ENCODE data around the gene SHANK2.
"Not testable (repeated sequence)": the region's sequence is repeated elsewhere in the genome, so short reads cannot be mapped to it uniquely, and the experiment has no call there.

SHANK2 gene

DNA sequence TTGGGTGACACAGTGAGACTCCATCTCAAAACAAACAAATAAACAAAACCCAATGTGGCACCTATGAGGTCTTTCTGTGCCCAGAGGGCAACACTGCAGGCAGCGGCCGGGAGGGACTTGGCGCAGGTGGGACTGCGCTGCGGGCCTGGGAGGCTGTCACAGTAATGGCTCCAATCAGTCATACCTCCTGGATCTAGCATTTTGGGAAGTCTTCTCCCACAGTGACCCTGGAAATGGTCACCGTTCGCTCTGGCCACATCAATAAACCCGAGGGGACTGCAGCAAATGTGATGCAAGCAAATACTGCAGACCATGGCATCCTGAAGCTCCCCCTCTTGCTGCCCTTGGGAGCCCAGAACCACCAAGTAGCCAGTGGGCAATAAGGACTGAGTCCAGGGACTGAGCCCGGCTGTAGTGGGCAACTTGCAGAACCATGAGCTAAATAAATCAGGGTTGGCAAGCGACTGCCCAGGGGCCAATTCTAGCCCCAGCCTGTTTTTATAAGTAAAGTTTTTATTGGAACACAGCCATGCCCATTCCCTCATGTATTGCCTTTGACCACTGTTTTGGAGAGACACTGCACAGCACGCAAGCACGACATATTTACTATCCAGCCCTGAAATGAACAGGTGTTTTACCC is 15.4 kb downstream of the SHANK2 start:
- intact Hi-C loops (cut with DNase I; ENCODE audit: low total_unique reads) = no loop called here
- H3K9me3 ChIP-seq = no peaks in the 10 kb centered on the region
- no peak overlapping the region for H3K27ac ChIP-seq
- DNase-seq = no peak
- no peak overlapping the region for H3K4me3 ChIP-seq
- H3K4me1 ChIP-seq = peaks cover 0 to 14% (median 3%) of the 10 kb centered on the region in 4 donors
- TF ChIP-seq, protein P1, sequence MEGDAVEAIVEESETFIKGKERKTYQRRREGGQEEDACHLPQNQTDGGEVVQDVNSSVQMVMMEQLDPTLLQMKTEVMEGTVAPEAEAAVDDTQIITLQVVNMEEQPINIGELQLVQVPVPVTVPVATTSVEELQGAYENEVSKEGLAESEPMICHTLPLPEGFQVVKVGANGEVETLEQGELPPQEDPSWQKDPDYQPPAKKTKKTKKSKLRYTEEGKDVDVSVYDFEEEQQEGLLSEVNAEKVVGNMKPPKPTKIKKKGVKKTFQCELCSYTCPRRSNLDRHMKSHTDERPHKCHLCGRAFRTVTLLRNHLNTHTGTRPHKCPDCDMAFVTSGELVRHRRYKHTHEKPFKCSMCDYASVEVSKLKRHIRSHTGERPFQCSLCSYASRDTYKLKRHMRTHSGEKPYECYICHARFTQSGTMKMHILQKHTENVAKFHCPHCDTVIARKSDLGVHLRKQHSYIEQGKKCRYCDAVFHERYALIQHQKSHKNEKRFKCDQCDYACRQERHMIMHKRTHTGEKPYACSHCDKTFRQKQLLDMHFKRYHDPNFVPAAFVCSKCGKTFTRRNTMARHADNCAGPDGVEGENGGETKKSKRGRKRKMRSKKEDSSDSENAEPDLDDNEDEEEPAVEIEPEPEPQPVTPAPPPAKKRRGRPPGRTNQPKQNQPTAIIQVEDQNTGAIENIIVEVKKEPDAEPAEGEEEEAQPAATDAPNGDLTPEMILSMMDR (IDR thresholded peaks at IDR 0.05) = no peak
- H3K27me3 ChIP-seq = peaks cover 0 to 62% of the 10 kb centered on the region in 2 donors
- no peaks in the 10 kb centered on the region for H3K36me3 ChIP-seq

DNA sequence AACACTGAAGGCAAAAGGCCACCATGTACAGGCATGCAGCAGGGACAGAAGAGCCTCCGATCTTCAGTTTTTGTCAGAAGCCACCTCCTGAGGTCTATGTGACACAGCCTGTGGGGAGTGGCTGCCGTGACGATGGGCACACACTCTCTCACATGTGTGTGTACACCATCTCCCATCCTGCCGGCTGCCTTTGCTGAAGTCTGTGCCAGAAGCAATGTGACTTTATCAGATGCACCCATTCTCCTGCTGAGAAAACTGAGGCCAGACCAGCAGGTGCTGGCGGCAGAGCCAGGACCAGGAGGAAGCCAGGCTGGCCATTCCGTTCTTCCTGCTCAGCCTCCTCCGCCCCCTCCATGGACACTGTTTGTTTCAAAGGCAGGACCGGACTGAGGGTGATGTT is 16.7 kb downstream of the SHANK2 start:
- TF ChIP-seq, protein P1 (IDR thresholded peaks at IDR 0.05) = no peak
- Histone ChIP-seq H3K9me3 (no peaks in the 10 kb centered on the region), H3K4me3 (no peak overlapping the region), H3K36me3 (no peaks in the 10 kb centered on the region), H3K27me3 (peaks cover 0 to 51% of the 10 kb centered on the region in 2 donors), H3K4me1 (peaks cover 0 to 7% (median 0%) of the 10 kb centered on the region in 4 donors), H3K27ac (no peak overlapping the region)
- intact Hi-C loops (cut with DNase I; ENCODE audit: low total_unique reads) = no loop called here
- DNase-seq = no peak

DNA sequence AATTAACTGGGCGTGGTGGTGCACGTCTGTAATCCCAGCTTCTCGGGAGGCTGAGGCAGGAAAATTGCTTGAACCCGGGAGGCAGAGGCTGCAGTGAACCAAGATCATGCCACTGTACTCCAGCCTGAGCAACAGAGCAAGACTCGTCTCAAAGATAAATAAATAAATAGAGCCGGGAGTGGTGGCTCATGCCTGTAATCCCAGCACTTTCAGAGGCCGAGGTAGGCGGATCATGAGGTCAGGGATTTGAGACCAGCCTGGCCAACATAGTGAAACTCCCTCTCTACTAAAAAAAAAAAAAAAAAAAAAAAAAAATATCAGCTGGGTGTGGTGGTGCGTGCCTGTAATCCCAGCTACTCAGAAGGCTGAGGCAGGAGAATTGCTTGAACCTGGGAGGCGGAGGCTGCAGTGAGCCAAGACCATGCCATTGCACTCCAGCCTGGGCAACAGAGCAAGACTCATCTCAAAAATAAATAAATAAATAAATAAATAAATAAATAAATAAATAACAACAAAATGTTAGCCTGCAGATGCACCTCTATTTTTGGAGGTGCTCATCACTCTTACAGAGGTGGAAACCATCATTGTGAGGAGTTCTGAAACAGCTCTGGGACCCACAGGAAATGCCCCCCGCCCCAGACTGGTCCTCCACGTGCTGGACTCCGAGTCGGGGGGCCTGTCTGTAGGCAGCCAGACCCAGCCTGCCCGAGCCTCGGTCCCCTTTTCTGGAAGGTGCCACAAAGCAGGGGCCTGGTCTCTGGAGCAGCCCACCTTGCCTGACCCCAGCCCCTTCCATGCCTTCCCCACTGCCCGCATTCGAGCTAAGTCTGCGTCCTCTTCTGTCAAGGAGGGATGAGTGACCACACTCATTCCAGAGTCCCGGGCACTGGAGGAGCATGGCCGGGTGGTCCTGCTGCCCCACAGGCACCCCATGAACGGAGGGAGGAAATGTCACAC is 18.2 kb downstream of the SHANK2 start:
- H3K4me1 ChIP-seq; H3K9me3 ChIP-seq; H3K27ac ChIP-seq; H3K4me3 ChIP-seq; intact Hi-C loops (cut with DNase I; ENCODE audit: low total_unique reads); H3K36me3 ChIP-seq; DNase-seq: not testable (repeated sequence)
- peaks cover 0 to 39% of the 10 kb centered on the region in 2 donors for H3K27me3 ChIP-seq

DNA sequence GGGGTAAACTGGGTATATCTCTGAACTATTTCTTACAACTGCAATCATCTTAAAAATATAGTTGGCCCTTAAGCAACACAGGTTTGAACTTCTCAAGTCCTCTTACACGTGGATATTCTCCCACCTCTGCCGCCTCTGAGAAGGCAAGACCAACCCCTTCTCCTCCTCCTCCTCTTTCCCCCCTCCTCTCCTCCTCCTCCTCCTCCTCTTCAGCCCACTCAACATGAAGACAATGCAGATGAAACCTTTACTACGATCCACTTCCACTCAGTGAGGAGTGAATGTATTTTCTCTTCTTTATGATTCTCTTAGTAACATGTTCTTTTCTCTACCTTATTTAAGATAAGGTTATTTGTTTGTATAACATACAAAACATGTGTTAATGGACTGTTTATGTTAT is 20.0 kb downstream of the SHANK2 start:
- DNase-seq = no peak
- intact Hi-C loops (cut with DNase I; ENCODE audit: low total_unique reads) = no loop called here
- Histone ChIP-seq H3K4me3 (no peak overlapping the region), H3K36me3 (no peaks in the 10 kb centered on the region), H3K27me3 (peaks cover 0 to 26% of the 10 kb centered on the region in 2 donors), H3K27ac (no peak overlapping the region), H3K9me3 (peaks cover 0 to 6% (median 3%) of the 10 kb centered on the region in 3 donors), H3K4me1 (peaks cover 0 to 7% (median 0%) of the 10 kb centered on the region in 4 donors)
- TF ChIP-seq, protein P1 (IDR thresholded peaks at IDR 0.05) = no peak

DNA sequence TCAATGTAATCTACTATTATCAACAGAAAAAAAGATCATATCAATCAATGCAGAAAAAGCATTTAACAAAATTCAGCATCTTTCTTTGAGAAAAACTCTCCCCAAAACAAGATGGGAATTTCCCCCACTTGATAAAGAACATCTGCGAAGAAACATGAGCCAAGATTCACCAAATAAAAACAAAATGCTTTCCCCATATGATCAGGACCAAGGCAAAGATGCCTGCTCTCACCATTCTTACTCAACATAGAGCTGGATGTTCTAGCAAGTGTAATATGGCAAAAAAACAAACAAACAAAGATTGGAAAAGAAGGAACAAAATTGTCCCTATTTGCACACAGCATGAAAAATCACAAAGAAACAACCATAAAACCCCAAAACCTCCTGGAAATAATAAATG is 23.4 kb downstream of the SHANK2 start:
- Histone ChIP-seq H3K9me3 (peaks cover 0 to 21% (median 20%) of the 10 kb centered on the region in 3 donors), H3K27ac (no peak overlapping the region), H3K4me1 (no peaks in the 10 kb centered on the region), H3K4me3 (no peak overlapping the region), H3K27me3 (peaks cover 0 to 9% of the 10 kb centered on the region in 2 donors), H3K36me3 (no peaks in the 10 kb centered on the region)
- DNase-seq = no peak
- intact Hi-C loops (cut with DNase I; ENCODE audit: low total_unique reads) = no loop called here
- TF ChIP-seq, protein P1 (IDR thresholded peaks at IDR 0.05) = no peak

Measured in tibial artery (tissue), 4 donors.